ENCODE results near the gene BCLAF3.

GRCh38 chrX:20029728-20030127, 38.9 kb upstream of the BCLAF3 start:
- TF ChIP-seq POLR2A (IDR thresholded peaks at IDR 0.05; ENCODE audit: low read depth, low read length): no peak
- no peak for TF ChIP-seq POLR2AphosphoS5 (IDR thresholded peaks at IDR 0.05; ENCODE audit: low read depth, low read length)
